GM12891 (cell line): ENCODE data around the gene NAT10.

Source experiments
- POLR2AphosphoS5 ChIP-seq: IDR thresholded peaks from 2 replicates; pipeline ENCODE4 v1.6.1; 2011; ENCODE audit warnings: low read depth, low read length, control low read depth
- SPI1 ChIP-seq: IDR thresholded peaks from 2 replicates; pipeline ENCODE4 v1.6.1; 2011; ENCODE audit warnings: low read depth, low read length, control low read depth

- TF ChIP-seq POLR2AphosphoS5 = no peak
- TF ChIP-seq SPI1 = no peak
Observed at GRCh38 chr11:34091825-34092224, 13.6 kb upstream of the NAT10 start.
